Activated naive CD8-positive, alpha-beta T cell treated with anti-CD3 and anti-CD28 coated beads, Interleukin-2, amount 50 U/mL, for 24 hours (primary cell): ENCODE data around the gene FAM78A.
"Not testable (repeated sequence)": the region's sequence is repeated elsewhere in the genome, so short reads cannot be mapped to it uniquely, and the experiment has no call there.

Source experiments
- ATAC-seq: fragments of 150-1000 bp; cut with Tn5 transposase; one replicate; pipeline ENCODE4 v1.10.0; 2021
- DNase-seq: peaks from one replicate; pipeline ENCODE4 v3.0.0; 2021
- H3K27ac Mint-ChIP-seq: one replicate; pipeline ENCODE4 v1.8.0; 2021; ENCODE audit warnings: mild to moderate bottlenecking, mixed read lengths
- H3K27me3 Mint-ChIP-seq: one replicate; pipeline ENCODE4 v1.8.0; 2021; ENCODE audit warnings: mixed read lengths
- H3K36me3 Mint-ChIP-seq: one replicate; pipeline ENCODE4 v1.8.0; 2021; ENCODE audit warnings: low read depth, mixed read lengths
- H3K4me1 Mint-ChIP-seq: one replicate; pipeline ENCODE4 v1.8.0; 2021; ENCODE audit warnings: mixed read lengths
- H3K4me3 Mint-ChIP-seq: one replicate; pipeline ENCODE4 v1.8.0; 2021; ENCODE audit warnings: mild to moderate bottlenecking, moderate library complexity, mixed read lengths
- H3K9me3 Mint-ChIP-seq: one replicate; pipeline ENCODE4 v1.8.0; 2021; ENCODE audit warnings: mixed read lengths

FAM78A gene

GRCh38 chr9:131266266-131267229 lies 9.8 kb downstream of the FAM78A start:
- peak; percentile 64 for DNase-seq
- peak; percentile 50 for ATAC-seq
- H3K27ac Mint-ChIP-seq = peak overlapping the region; percentile 98
- H3K27me3 Mint-ChIP-seq = no peaks in the 10 kb centered on the region
- peaks cover 15% of the 10 kb centered on the region for H3K36me3 Mint-ChIP-seq
- peaks cover 92% of the 10 kb centered on the region for H3K4me1 Mint-ChIP-seq
- peak overlapping the region; percentile 76 for H3K4me3 Mint-ChIP-seq
- H3K9me3 Mint-ChIP-seq = no peaks in the 10 kb centered on the region

GRCh38 chr9:131264231-131264630 lies 12.1 kb downstream of the FAM78A start:
- ATAC-seq = peak; percentile 6
- Mint-ChIP-seq H3K27me3 (no peaks in the 10 kb centered on the region), H3K9me3 (no peaks in the 10 kb centered on the region), H3K27ac (peak overlapping the region; percentile 98), H3K4me3 (peak overlapping the region; percentile 49), H3K4me1 (peaks cover 77% of the 10 kb centered on the region), H3K36me3 (peaks cover 29% of the 10 kb centered on the region)
- DNase-seq = peak; percentile 44

- DNase-seq (no peak), ATAC-seq (no peak)
- peak overlapping the region; percentile 98 for H3K27ac Mint-ChIP-seq
Observed at GRCh38 chr9:131263701-131264100, 12.6 kb downstream of the FAM78A start.

GRCh38 chr9:131263033-131263343 lies 13.3 kb downstream of the FAM78A start:
- peak overlapping the region; percentile 16 for H3K4me3 Mint-ChIP-seq
- DNase-seq, H3K9me3 Mint-ChIP-seq, ATAC-seq, H3K27me3 Mint-ChIP-seq: not testable (repeated sequence)
- peaks cover 69% of the 10 kb centered on the region for H3K4me1 Mint-ChIP-seq
- H3K27ac Mint-ChIP-seq = peak overlapping the region; percentile 85
- H3K36me3 Mint-ChIP-seq = peaks cover 30% of the 10 kb centered on the region

More at GRCh38 chr9:131263701-131264100, 12.6 kb downstream of the FAM78A start:
- H3K4me3 Mint-ChIP-seq = peak overlapping the region; percentile 49
- H3K27me3 Mint-ChIP-seq = no peaks in the 10 kb centered on the region
- H3K4me1 Mint-ChIP-seq = peaks cover 73% of the 10 kb centered on the region
- H3K9me3 Mint-ChIP-seq = no peaks in the 10 kb centered on the region
- H3K36me3 Mint-ChIP-seq = peaks cover 29% of the 10 kb centered on the region

DNA sequence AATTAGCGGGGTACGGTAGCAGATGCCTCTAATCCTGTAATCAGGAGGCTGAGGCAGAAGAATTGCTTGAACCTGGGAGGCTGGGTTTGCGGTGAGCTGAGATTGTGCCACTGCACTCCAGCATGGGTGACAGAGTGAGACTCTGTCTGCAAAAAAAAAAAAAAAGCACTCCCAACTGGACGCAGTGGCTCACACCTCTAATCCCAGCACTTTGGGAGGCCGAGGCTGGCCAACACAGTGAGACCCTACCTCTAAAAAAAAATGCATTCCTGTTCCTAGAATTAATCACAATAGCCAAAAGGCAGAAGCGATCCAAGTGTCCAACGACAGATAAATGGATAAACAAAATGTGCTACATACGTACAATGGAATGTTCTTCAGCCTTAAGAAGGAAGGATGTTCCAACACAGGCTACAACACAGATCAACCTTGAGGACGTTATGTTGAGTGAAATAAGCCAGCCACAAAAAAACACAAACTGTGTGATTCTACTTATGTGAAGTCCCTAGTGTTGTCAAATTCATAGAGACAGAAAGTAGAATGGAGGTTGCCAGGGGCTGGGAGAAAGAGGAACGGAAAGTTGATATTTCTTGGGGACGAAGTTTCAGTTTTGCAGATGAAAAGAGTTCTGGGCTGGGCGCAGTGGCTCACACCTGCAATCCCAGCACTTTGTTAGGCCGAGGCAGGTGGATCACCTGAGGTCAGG lies 13.8 kb downstream of the FAM78A start:
- no peak for ATAC-seq
- H3K27ac Mint-ChIP-seq = peak overlapping the region; percentile 85
- no peak for DNase-seq
- peaks cover 71% of the 10 kb centered on the region for H3K4me1 Mint-ChIP-seq
- H3K36me3 Mint-ChIP-seq = peaks cover 32% of the 10 kb centered on the region
- no peaks in the 10 kb centered on the region for H3K27me3 Mint-ChIP-seq
- H3K4me3 Mint-ChIP-seq = peak overlapping the region; percentile 16
- no peaks in the 10 kb centered on the region for H3K9me3 Mint-ChIP-seq

DNA sequence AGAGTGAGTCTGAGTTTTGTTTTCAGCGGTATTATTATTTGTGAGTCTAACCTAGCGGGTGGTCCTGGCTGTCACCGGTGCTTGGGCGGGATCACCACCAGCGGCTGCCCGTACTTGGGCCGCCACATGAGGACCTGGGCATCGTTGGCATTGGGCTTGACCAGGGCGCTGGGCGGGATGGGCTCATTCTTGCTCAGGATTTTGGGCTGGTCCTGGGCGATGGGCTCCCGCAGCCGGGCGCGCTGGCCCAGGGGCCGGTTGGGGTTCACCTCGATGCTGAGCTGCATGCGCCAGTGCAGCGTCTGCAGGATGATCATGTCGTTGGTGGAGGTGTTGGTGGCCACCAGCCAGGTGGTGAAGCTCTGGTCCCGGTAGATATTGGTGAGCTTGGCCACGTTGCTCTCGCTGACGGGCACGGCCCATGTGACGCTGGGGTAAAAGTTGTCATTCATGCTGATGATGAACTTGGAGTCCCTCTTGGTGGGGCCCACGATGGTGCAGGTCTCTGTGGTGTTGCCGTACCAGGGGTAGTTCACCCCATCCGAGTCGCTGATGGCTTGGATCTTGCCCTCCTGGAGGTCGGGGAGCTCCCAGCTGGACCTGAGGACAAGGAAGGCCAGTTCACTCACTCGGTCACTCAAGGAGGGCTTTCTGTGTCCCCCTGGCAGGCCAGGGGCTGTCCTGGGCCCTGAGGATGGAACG lies 15.4 kb downstream of the FAM78A start:
- DNase-seq (no peak), ATAC-seq (no peak)
- Mint-ChIP-seq H3K36me3 (peaks cover 29% of the 10 kb centered on the region), H3K4me1 (peaks cover 69% of the 10 kb centered on the region), H3K9me3 (no peaks in the 10 kb centered on the region), H3K27ac (no peak overlapping the region), H3K27me3 (no peaks in the 10 kb centered on the region), H3K4me3 (no peak overlapping the region)

- Mint-ChIP-seq H3K27me3 (no peaks in the 10 kb centered on the region), H3K36me3 (peaks cover 29% of the 10 kb centered on the region), H3K27ac (no peak overlapping the region), H3K4me3 (no peak overlapping the region), H3K9me3 (no peaks in the 10 kb centered on the region), H3K4me1 (peaks cover 66% of the 10 kb centered on the region)
- DNase-seq (no peak), ATAC-seq (no peak)
Observed at GRCh38 chr9:131259916-131260597, 16.3 kb downstream of the FAM78A start.

- Mint-ChIP-seq H3K36me3 (peaks cover 29% of the 10 kb centered on the region), H3K27ac (no peak overlapping the region), H3K27me3 (no peaks in the 10 kb centered on the region), H3K9me3 (no peaks in the 10 kb centered on the region), H3K4me1 (peaks cover 65% of the 10 kb centered on the region), H3K4me3 (no peak overlapping the region)
- ATAC-seq = no peak
- no peak for DNase-seq
Observed at GRCh38 chr9:131259432-131259898, 16.8 kb downstream of the FAM78A start.

- Mint-ChIP-seq H3K36me3 (peaks cover 29% of the 10 kb centered on the region), H3K4me3 (no peak overlapping the region), H3K27ac (no peak overlapping the region), H3K9me3 (no peaks in the 10 kb centered on the region), H3K4me1 (peaks cover 65% of the 10 kb centered on the region), H3K27me3 (no peaks in the 10 kb centered on the region)
- DNase-seq = no peak
- ATAC-seq = no peak
Observed at GRCh38 chr9:131258698-131259431, 17.4 kb downstream of the FAM78A start.

DNA sequence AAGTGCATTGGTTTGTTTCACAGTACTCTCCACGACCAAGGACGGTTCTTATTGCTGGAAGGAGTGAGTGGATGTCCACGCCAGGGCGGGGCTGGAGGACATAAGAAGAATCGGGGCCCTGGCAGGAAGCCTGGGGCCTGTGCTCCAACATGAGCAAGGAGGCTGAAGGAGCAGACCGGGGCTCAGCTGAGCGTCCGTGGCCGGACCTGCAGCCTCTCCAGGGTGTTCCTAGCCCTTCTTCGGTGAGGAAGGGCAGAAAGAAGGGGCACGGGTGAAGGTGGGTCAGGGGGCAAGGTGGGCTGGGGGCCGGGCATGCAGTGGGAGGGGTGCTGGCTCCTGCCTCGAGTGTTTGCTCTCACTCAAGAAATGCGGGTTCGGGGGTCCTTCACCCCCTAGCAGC lies 18.1 kb downstream of the FAM78A start:
- Mint-ChIP-seq H3K4me1 (peaks cover 65% of the 10 kb centered on the region), H3K4me3 (no peak overlapping the region), H3K27ac (peak overlapping the region; percentile 94), H3K27me3 (no peaks in the 10 kb centered on the region), H3K36me3 (peaks cover 26% of the 10 kb centered on the region), H3K9me3 (no peaks in the 10 kb centered on the region)
- no peak for DNase-seq
- ATAC-seq = no peak

DNA sequence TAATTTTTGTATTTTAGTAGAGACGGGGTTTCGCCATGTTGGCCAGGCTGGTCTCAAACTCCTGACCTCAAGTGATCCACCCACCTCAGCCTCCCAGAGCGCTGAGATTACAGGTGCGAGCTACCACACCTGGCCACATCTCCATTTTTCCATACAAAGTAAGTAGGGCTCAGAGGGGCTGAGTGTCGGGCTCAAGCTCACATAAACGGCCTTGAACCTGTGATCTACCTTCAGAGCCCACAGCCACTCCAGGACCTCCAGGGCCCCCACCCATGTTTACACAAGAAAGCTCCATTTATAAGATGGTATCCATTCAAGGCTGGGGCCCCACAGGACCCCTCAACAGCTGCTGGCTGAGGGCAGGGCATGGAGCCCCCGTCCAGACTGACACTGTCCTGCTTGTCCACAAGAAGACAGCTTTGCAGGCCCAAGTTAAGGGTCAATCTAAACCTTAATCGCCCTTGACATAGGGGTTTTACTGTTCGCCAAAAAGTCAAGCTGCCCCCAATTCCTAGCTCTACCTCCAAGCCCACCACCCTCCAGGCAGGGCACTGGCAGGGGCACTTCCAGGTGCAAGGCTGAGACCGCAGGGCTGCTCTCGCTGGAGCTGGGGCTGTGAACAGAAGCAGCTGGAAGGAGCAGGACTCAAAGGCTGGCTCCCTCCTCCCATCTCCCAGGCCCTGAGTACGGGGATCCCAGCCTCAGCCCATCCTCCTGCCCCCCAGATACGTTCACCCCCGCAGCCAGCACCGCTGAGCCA lies 18.9 kb downstream of the FAM78A start:
- H3K27ac Mint-ChIP-seq = peak overlapping the region; percentile 94
- H3K36me3 Mint-ChIP-seq = peaks cover 21% of the 10 kb centered on the region
- no peaks in the 10 kb centered on the region for H3K27me3 Mint-ChIP-seq
- peaks cover 64% of the 10 kb centered on the region for H3K4me1 Mint-ChIP-seq
- H3K4me3 Mint-ChIP-seq = no peak overlapping the region
- H3K9me3 Mint-ChIP-seq = no peaks in the 10 kb centered on the region
- no peak for DNase-seq
- no peak for ATAC-seq

DNA sequence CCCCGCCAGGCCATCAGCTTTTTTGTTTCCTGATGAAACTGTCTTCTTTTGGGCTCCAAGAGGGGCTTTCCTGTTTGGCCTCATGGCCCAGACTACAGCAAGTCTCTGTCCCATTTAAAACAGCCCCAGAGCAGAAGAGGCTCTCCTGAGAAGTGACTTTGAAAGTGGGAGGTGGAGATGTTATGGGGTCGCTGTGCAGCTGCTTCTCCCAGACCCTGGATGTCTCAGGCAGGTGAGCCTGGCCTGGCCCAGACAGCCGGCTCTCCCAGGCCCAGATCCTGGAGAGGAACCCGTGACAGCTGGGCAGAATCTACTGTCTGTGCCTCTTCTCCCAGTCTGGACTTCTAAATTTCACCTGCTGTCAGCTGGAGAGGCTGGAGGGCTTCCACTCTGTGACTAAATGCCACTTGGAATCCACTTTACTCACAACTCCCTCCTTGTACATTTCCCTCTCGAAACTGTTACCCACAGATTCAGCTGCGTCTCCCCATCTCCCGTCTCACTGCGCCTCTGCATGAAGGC lies 20.6 kb downstream of the FAM78A start:
- no peaks in the 10 kb centered on the region for H3K27me3 Mint-ChIP-seq
- no peak for ATAC-seq
- peaks cover 64% of the 10 kb centered on the region for H3K4me1 Mint-ChIP-seq
- peak overlapping the region; percentile 94 for H3K27ac Mint-ChIP-seq
- peaks cover 17% of the 10 kb centered on the region for H3K36me3 Mint-ChIP-seq
- no peak for DNase-seq
- H3K9me3 Mint-ChIP-seq = no peaks in the 10 kb centered on the region
- H3K4me3 Mint-ChIP-seq = peak overlapping the region; percentile 84

- DNase-seq (no peak), ATAC-seq (no peak)
- H3K9me3 Mint-ChIP-seq = no peaks in the 10 kb centered on the region
- H3K27ac Mint-ChIP-seq = no peak overlapping the region
- H3K4me3 Mint-ChIP-seq = no peak overlapping the region
- no peaks in the 10 kb centered on the region for H3K27me3 Mint-ChIP-seq
- H3K36me3 Mint-ChIP-seq = peaks cover 7% of the 10 kb centered on the region
- H3K4me1 Mint-ChIP-seq = peaks cover 59% of the 10 kb centered on the region
Observed at GRCh38 chr9:131254626-131255025, 21.7 kb downstream of the FAM78A start.
